GM12878 (cell line): ENCODE measurements around the gene RGS6. TPM values are rescaled to one million over a fixed set of nuclear protein-coding genes. Genes with fewer than 3 reads are reported as not detected.

Experiments
- ATAC-seq: fragments of 200-7000 bp; cut with Tn5 transposase; 3 replicates; pipeline ENCODE4 v1.9.1; 2020; ENCODE audit warnings: mild to moderate bottlenecking, moderate library complexity
- BruUV-seq: library from RNA; stranded (reverse); fragments of 400-500 nt; replicated peaks from 2 replicates; lab custom pipeline; 2021; lab: Mats Ljungman, UMichigan
- CTCF ChIA-PET: fragments of 300-600 bp; sonication (Branson Sonifier 250); formaldehyde crosslinking; extraction: SDS; loops from one replicate; lab custom pipeline; 2021; ENCODE audit warnings: inconsistent platforms; lab: Yijun Ruan, JAX
- POLR2A ChIA-PET: fragments of 350-600 bp; formaldehyde crosslinking; extraction: SDS; loops from one replicate; lab custom pipeline; 2021; ENCODE audit warnings: inconsistent platforms; lab: Charles Lee
- RAD21 ChIA-PET: fragments of 300-600 bp; sonication (Branson Sonifier 250); formaldehyde crosslinking; loops from one replicate; lab custom pipeline; 2023; ENCODE audit warnings: antibody characterized with exemption; ENCODE audit not compliant: unreplicated experiment; lab: Charles Lee
- SMC1A ChIA-PET: fragments of 300-600 bp; sonication (Branson Sonifier 250); formaldehyde crosslinking; loops from one replicate; lab custom pipeline; 2023; ENCODE audit not compliant: unreplicated experiment, uncharacterized antibody; lab: Charles Lee
- DNase-seq: peaks from one replicate; pipeline ENCODE4 v3.0.0-alpha.2; 2011; ENCODE audit warnings: low read depth, low spot score
- FAIRE-seq: peaks from 3 replicates; lab custom pipeline; 2011; peaks lifted over from hg19 to GRCh38; lab: Jason Lieb, UNC
- H2AFZ ChIP-seq: 2 replicates; pipeline ENCODE4 v1.6.0; 2011; ENCODE audit warnings: low read depth, low read length, control low read depth; ENCODE audit not compliant: control insufficient read depth
- H3K27ac ChIP-seq: 2 replicates; pipeline ENCODE4 v1.5.1; 2011; ENCODE audit warnings: control low read depth; ENCODE audit not compliant: control insufficient read depth, insufficient read depth
- H3K27me3 ChIP-seq, 2 experiments: replicated peaks in 1 of 2; 2 replicates each; pipeline versions ENCODE4 v1.6.0 to v1.6.1; 2011; ENCODE audit warnings: low read length in 1 of 2; ENCODE audit not compliant: control insufficient read depth in 2 of 2, insufficient read depth in 2 of 2
- H3K36me3 ChIP-seq, 2 experiments: 2 replicates each; pipeline ENCODE4 v1.5.1; 2011; ENCODE audit warnings: low read length in 1 of 2; ENCODE audit not compliant: control insufficient read depth in 2 of 2, insufficient read depth in 2 of 2
- H3K4me1 ChIP-seq: 2 replicates; pipeline ENCODE4 v1.6.1; 2011; ENCODE audit warnings: mild to moderate bottlenecking, low read length, moderate library complexity, mixed read lengths; ENCODE audit not compliant: control insufficient read depth, insufficient read depth
- H3K4me2 ChIP-seq: 2 replicates; pipeline ENCODE4 v1.6.0; 2011; ENCODE audit warnings: control low read depth; ENCODE audit not compliant: control insufficient read depth, insufficient read depth
- H3K4me3 ChIP-seq: fragments of 200-600 bp; sonication (generic); 2 replicates; pipeline ENCODE4 v1.5.1; 2016
- H3K79me2 ChIP-seq: 2 replicates; pipeline ENCODE4 v1.6.0; 2011; ENCODE audit warnings: low read length; ENCODE audit not compliant: control insufficient read depth, insufficient read depth
- H3K9ac ChIP-seq: 2 replicates; pipeline ENCODE4 v1.8.0; 2011; ENCODE audit warnings: low read length, control low read depth, mixed read lengths; ENCODE audit not compliant: control insufficient read depth, insufficient read depth
- H3K9me3 ChIP-seq: replicated peaks from 3 replicates; pipeline ENCODE4 v1.5.1; 2011; ENCODE audit warnings: mild to moderate bottlenecking, low read length; ENCODE audit not compliant: control insufficient read depth, insufficient read depth
- H4K20me1 ChIP-seq: 2 replicates; pipeline ENCODE4 v1.6.0; 2011; ENCODE audit not compliant: control insufficient read depth, insufficient read depth
- CEBPB ChIP-seq, 2 experiments: fragments of 150-350 bp in 1 of 2; IDR thresholded peaks; 2 replicates each; pipeline ENCODE4 v1.6.1; 2012 to 2014; ENCODE audit warnings: low read depth in 2 of 2, low read length in 2 of 2, borderline replicate concordance in 1 of 2, inconsistent platforms in 1 of 2
- ESRRA ChIP-seq: IDR thresholded peaks from 2 replicates; pipeline ENCODE4 v1.6.1; 2012; ENCODE audit warnings: mild to moderate bottlenecking, low read length, improper control_type of control experiment
- HDAC2 ChIP-seq: fragments of 200-600 bp; sonication (generic); IDR thresholded peaks from 2 replicates; pipeline ENCODE4 v1.6.1; 2017
- MAX ChIP-seq: IDR thresholded peaks from 2 replicates; pipeline ENCODE4 v1.6.1; 2012; ENCODE audit warnings: low read depth, low read length, improper control_type of control experiment
- NR2F1 ChIP-seq: fragments of 450-650 bp; conservative IDR thresholded peaks from 2 replicates; pipeline ENCODE4 v1.6.1; 2017; ENCODE audit warnings: mild to moderate bottlenecking
- PBX3 ChIP-seq: IDR thresholded peaks from 2 replicates; pipeline ENCODE4 v1.6.1; 2011; ENCODE audit warnings: mild to moderate bottlenecking, low read depth, low read length, moderate library complexity; ENCODE audit not compliant: insufficient replicate concordance
- RELA ChIP-seq: fragments of 450-650 bp; IDR thresholded peaks from 2 replicates; pipeline ENCODE4 v1.8.0; 2014; ENCODE audit warnings: borderline replicate concordance; ENCODE audit not compliant: partially characterized antibody
- YY1 ChIP-seq: IDR thresholded peaks from 2 replicates; pipeline ENCODE4 v1.6.1; 2011; ENCODE audit warnings: low read depth, mild to moderate bottlenecking, low read length
- ZBTB33 ChIP-seq: fragments of 450-650 bp; IDR thresholded peaks from 2 replicates; pipeline ENCODE4 v1.6.1; 2017; ENCODE audit warnings: mild to moderate bottlenecking
- WGBS: methylation state at CpG from one replicate; pipeline ENCODE4 v1.1.6; 2016; ENCODE audit warnings: low lambda C conversion rate; ENCODE audit not compliant: insufficient replicate concordance, insufficient coverage; ENCODE audit errors: missing lambda C conversion rate; 5-methylcytosine and 5-hydroxymethylcytosine counted together
- in situ Hi-C: fragments of 300-500 bp; cut with MboI; formaldehyde crosslinking; loops from 9 replicates; pipeline ENCODE4 v1.14.3; 2018; ENCODE audit warnings: mixed read lengths
- intact Hi-C: fragments of 100-400 bp; cut with micrococcal nuclease; formaldehyde crosslinking; loops from one replicate; pipeline ENCODE4 v1.14.2; 2022; ENCODE audit not compliant: unreplicated experiment
- polyA plus RNA-seq, 11 experiments: library from polyadenylated mRNA; depleted of rRNA in 4 of 11; unstranded in 6 of 11; stranded (reverse) in 5 of 11; fragments of >200 nt; fragmentation: Nextera tagmentation in 4 of 11; fragmentation: Illumina TruSeq in 1 of 11; extraction: Ambion mirVana in 4 of 11; extraction: Trizol in 1 of 11; gene quantifications; 1 replicate in 1 of 11; 2 replicates in 10 of 11; pipeline versions ENCODE4 v1.2.1 to v1.2.3, GENCODE V29; 2011 to 2016; ENCODE audit warnings: inconsistent platforms in 2 of 11, missing spikeins in 2 of 11, low read depth in 1 of 11
- total RNA-seq, 4 experiments: library from RNA; depleted of rRNA in 3 of 4; stranded (reverse); fragments of >200 nt in 3 of 4; fragmentation: Illumina TruSeq in 1 of 4; extraction: Trizol in 1 of 4; gene quantifications; 2 replicates each; pipeline versions ENCODE4 v1.2.1 to v1.2.3, GENCODE V29; 2013 to 2021
- TF ChIP-seq, protein P1 (sequence below): fragments of 450-650 bp; conservative IDR thresholded peaks from 2 replicates; pipeline ENCODE4 v1.6.1; 2017; ENCODE audit warnings: mild to moderate bottlenecking, moderate library complexity
- TF ChIP-seq, protein P2 (sequence below): IDR thresholded peaks from 2 replicates; pipeline ENCODE4 v1.6.1; 2012; ENCODE audit warnings: improper control_type of control experiment, low read depth, low read length; ENCODE audit not compliant: insufficient replicate concordance

RGS6 gene
- total and polyA plus RNA-seq, 10 of the 15 experiments (the other 5 are each of a cell fraction or from before 2014, with no cell fraction given), result 3.9 to 18.1 (median 12.4) TPM

DNA sequence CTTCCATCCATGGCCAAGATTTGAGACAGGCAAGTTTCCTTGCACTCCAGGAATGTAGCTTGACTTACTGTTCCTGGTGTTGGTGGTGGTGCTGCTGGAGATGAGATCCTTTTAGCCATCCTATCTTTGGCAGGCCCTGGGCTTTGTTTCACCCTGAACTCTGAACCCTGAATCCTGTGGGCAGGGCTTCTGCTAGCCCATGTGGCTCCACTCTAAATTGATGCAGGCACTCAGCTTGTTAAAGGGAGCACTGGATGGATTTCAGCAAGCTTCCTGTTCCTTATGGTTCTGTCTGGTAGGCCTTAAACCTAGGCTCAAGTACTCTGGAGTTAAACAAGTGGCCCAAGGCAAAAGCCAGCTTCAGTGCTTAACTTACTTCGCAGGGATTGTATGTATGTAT is 138.2 kb downstream of the RGS6 start:
- Histone ChIP-seq H3K9me3 (no peaks in the 10 kb centered on the region), H3K4me1 (no peaks in the 10 kb centered on the region), H3K36me3 (no peaks in the 10 kb centered on the region), H4K20me1 (no peaks in the 10 kb centered on the region), H3K4me3 (no peak overlapping the region), H3K27me3 (no peaks in the 10 kb centered on the region), H3K27ac (no peak overlapping the region), H2AFZ (no peak overlapping the region), H3K9ac (no peak overlapping the region), H3K79me2 (no peaks in the 10 kb centered on the region), H3K4me2 (no peak overlapping the region)
- intact Hi-C loops (no loop called here), in situ Hi-C loops (no loop called here)
- DNase-seq, result no peak
- BruUV-seq, result no TSS peak
- ChIA-PET CTCF (no interaction called here), RAD21 (interaction anchor here (0.7 to 1.3 kb wide), 4 partner anchors 19 to 220 kb away, joined by 3 to 4 read pairs (median 3); no protein-coding TSS in a partner anchor), SMC1A (interaction anchor here (0.6 to 2.0 kb wide), 11 partner anchors 10 to 47 kb away, joined by 3 to 12 read pairs (median 5); no protein-coding TSS in a partner anchor), POLR2A (interaction anchor here (0.6 to 1.6 kb wide), 5 partner anchors 9 to 86 kb away, joined by 3 to 5 read pairs (median 3); no protein-coding TSS in a partner anchor)
- FAIRE-seq, result no peak
- WGBS, result 69% methylated on average over 1 of the region's 1 CpG
- TF ChIP-seq YY1 (no peak), HDAC2 (no peak), CEBPB (IDR thresholded peaks at IDR 0.05; ENCODE audit: borderline replicate concordance in 1 of 2, low read depth in 2 of 2, low read length in 2 of 2) (no peak), PBX3 (no peak), ZBTB33 (no peak), RELA (no peak), MAX (no peak), ESRRA (no peak), NR2F1 (no peak)
- TF ChIP-seq, protein P1, sequence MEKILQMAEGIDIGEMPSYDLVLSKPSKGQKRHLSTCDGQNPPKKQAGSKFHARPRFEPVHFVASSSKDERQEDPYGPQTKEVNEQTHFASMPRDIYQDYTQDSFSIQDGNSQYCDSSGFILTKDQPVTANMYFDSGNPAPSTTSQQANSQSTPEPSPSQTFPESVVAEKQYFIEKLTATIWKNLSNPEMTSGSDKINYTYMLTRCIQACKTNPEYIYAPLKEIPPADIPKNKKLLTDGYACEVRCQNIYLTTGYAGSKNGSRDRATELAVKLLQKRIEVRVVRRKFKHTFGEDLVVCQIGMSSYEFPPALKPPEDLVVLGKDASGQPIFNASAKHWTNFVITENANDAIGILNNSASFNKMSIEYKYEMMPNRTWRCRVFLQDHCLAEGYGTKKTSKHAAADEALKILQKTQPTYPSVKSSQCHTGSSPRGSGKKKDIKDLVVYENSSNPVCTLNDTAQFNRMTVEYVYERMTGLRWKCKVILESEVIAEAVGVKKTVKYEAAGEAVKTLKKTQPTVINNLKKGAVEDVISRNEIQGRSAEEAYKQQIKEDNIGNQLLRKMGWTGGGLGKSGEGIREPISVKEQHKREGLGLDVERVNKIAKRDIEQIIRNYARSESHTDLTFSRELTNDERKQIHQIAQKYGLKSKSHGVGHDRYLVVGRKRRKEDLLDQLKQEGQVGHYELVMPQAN, result no peak
- TF ChIP-seq, protein P2, sequence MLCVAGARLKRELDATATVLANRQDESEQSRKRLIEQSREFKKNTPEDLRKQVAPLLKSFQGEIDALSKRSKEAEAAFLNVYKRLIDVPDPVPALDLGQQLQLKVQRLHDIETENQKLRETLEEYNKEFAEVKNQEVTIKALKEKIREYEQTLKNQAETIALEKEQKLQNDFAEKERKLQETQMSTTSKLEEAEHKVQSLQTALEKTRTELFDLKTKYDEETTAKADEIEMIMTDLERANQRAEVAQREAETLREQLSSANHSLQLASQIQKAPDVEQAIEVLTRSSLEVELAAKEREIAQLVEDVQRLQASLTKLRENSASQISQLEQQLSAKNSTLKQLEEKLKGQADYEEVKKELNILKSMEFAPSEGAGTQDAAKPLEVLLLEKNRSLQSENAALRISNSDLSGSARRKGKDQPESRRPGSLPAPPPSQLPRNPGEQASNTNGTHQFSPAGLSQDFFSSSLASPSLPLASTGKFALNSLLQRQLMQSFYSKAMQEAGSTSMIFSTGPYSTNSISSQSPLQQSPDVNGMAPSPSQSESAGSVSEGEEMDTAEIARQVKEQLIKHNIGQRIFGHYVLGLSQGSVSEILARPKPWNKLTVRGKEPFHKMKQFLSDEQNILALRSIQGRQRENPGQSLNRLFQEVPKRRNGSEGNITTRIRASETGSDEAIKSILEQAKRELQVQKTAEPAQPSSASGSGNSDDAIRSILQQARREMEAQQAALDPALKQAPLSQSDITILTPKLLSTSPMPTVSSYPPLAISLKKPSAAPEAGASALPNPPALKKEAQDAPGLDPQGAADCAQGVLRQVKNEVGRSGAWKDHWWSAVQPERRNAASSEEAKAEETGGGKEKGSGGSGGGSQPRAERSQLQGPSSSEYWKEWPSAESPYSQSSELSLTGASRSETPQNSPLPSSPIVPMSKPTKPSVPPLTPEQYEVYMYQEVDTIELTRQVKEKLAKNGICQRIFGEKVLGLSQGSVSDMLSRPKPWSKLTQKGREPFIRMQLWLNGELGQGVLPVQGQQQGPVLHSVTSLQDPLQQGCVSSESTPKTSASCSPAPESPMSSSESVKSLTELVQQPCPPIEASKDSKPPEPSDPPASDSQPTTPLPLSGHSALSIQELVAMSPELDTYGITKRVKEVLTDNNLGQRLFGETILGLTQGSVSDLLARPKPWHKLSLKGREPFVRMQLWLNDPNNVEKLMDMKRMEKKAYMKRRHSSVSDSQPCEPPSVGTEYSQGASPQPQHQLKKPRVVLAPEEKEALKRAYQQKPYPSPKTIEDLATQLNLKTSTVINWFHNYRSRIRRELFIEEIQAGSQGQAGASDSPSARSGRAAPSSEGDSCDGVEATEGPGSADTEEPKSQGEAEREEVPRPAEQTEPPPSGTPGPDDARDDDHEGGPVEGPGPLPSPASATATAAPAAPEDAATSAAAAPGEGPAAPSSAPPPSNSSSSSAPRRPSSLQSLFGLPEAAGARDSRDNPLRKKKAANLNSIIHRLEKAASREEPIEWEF, result no peak
- peak; percentile 55 for ATAC-seq
